GM12865 (cell line): ENCODE data around the gene C3AR1.
"Not testable (repeated sequence)": the region's sequence is repeated elsewhere in the genome, so short reads cannot be mapped to it uniquely, and the experiment has no call there.

Experiments
- DNase-seq: peaks from one replicate; pipeline ENCODE4 v3.0.0; 2010; ENCODE audit warnings: low read depth
- H3K4me3 ChIP-seq: 2 replicates; pipeline ENCODE4 v1.5.1; 2011; ENCODE audit warnings: mild to moderate bottlenecking, low read depth, low read length, control low read depth
- TF ChIP-seq, protein P1 (sequence below): IDR thresholded peaks from 2 replicates; pipeline ENCODE4 v1.5.1; 2011; ENCODE audit warnings: low read length, control low read depth, low read depth, inconsistent platforms; ENCODE audit not compliant: insufficient read depth; ENCODE audit errors: missing control alignments

The C3AR1 gene

DNA sequence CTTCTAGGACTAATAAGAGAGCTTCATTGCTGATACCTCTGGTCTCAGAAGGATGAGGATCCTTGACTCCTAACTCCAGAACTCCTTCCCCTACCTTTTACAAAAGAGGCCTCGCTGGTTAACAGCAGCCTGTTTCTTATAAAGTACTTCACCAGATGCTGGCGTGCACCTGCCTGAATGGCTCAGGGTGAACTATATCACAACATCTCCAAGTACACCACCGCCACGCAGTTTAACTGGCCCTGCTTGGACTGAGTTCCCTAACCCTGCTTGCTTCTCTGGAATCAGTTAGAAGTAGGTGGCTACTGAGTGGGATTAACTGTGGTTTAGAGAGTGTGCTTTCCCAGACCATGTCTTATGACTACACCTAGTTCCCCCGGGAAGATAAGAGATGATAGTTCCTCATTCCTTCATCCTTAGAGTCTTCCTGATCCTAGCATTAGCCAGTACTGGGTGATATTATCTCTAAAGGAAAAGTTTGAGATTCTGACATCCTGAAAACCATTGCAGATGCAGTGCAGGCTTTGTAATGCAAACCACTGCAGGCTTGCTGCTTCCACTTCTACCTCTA is 30.6 kb downstream of the C3AR1 start:
- DNase-seq = no peak
- TF ChIP-seq, protein P1, sequence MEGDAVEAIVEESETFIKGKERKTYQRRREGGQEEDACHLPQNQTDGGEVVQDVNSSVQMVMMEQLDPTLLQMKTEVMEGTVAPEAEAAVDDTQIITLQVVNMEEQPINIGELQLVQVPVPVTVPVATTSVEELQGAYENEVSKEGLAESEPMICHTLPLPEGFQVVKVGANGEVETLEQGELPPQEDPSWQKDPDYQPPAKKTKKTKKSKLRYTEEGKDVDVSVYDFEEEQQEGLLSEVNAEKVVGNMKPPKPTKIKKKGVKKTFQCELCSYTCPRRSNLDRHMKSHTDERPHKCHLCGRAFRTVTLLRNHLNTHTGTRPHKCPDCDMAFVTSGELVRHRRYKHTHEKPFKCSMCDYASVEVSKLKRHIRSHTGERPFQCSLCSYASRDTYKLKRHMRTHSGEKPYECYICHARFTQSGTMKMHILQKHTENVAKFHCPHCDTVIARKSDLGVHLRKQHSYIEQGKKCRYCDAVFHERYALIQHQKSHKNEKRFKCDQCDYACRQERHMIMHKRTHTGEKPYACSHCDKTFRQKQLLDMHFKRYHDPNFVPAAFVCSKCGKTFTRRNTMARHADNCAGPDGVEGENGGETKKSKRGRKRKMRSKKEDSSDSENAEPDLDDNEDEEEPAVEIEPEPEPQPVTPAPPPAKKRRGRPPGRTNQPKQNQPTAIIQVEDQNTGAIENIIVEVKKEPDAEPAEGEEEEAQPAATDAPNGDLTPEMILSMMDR = no peak
- H3K4me3 ChIP-seq = no peak overlapping the region

DNA sequence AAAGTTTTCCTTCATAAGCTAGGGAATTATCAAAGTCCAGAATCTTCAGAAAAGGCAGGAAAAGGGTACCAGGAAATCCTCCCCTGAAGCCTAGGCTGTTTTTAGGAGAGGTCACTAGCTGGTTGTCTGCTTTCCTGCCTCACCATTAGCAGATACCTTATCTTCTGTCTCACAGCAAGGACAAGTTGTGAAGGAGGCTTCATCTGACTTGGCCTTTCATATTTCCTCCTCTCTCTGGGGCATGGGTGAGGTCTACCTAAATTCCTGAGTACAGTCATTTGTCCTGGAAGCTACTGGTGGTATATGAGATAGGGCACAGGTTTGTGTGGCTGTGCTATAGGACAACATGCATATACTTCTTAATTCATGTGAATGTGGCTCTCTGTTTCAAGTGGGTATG is 31.4 kb downstream of the C3AR1 start:
- no peak overlapping the region for H3K4me3 ChIP-seq

DNA sequence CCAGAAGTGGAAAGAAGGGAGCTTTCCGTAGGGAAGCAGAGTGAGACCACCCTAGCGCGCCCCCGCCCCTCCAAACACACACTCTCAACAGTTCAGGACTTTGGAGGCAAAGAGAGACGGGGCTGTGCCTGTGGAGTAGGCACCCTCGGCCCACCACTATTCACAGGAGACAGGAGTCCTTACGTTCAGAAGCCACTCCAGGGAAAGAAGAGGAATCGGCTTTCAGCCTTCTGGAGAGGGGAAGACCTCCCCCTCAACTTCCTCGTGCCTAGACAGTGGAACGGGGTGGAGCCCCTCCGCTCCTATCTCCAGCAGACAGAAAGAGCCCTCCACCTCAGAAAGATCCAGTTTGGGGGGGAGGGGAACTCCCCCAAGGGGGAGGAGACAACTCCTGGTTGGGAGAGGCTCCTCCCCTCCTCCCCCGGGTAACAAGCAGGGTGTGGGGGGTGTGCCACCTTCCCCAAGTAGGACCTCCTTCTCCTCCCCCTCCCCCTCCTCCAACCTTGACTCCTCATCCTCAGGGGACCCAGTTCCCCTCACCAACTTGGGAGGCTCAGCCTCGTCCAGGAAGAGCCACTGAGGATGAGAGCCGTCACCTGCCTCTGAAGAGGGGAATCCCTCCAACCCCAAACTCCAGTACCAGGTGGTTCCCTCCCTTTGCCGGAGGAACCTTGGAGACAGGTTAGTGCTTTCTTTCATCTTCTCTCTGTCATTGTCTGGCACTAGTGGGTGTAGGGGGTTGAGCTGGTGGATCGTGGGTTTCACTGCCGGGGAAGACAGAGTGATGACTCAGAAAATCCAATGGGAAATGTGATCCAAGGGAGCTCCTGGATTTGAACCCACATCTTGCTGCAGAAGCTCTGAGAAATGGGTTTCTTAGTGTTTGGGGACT is 32.8 kb downstream of the C3AR1 start:
- TF ChIP-seq, protein P1 = no peak
- peak overlapping the region; percentile 78 for H3K4me3 ChIP-seq
- DNase-seq = peak; percentile 55

More for the DNA sequence above, 31.4 kb downstream of the C3AR1 start:
- DNase-seq = no peak
- TF ChIP-seq, protein P1 = no peak

DNA sequence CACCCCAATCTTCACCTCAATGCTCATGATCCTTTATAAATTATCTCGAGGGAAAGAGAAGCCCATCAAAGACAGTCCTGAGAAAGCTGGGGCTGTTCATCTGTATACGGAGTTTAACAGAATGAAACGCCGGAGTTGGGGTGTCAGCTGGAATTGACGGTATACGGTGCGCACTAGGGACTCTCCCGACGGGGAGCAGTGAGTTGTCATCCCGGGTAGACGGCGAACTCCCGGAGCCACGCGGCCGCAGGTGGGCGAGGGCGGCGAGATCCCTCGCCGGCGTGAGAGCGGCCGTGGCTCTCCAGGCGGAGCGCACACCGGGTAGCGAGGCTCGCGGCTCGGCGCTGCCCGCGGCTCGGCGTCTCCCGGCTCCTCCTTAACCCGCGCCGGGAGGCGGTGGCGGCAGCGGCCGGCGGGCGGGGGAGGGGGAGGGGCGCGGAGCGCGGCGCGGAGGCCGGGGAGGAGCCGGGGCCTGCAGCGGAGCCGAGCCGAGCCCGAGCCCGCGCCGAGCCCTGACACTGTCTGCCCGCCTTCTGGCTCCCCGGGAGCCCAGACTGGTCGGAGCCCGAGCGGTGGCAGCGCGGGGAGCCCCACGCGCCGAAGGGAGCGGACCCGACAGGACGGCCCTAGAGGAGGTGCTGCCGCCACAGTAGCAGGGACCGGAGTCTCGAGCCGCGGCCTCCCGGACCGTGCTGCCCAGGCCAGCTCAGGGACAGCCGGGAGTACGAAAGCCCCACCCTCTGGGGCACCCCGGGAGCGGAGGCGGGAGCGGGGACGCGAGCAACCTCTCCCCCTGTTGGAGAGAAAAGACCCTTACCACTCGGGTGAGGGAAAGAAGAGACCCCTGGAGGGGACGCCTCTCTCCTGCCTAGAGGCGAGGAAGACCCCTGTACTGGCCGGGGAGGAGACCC is 33.7 kb downstream of the C3AR1 start, which contains the start of gene FOXJ2:
FOXJ2 (plus strand) TSS at position 475 of the 911 bp plus-strand sequence. CDS start 7,117 bp downstream, outside the sequence.
- peak within 1 kb of the TSS; percentile 78 for H3K4me3 ChIP-seq
- DNase-seq = peak; percentile 79
- TF ChIP-seq, protein P1 = no peak

DNA sequence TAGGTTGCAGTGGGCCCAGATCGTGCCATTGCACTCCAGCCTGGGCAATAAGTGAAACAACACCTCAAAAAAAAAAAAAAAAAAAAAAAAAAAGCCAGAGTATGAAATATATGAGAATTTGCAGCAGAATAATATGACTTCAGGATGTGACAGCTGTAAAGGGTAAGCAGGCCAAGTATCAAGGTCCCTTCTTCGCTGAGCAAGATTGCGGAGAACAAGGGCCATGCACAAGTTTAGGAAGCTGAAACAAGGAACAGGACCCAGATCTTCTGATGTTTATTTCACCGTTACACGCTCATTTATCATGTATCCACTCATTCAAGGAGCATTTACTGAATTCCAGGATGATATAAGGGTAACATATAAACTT is 34.3 kb downstream of the C3AR1 start:
- H3K4me3 ChIP-seq = peak overlapping the region; percentile 61
- no peak for DNase-seq
- TF ChIP-seq, protein P1 = no peak

DNA sequence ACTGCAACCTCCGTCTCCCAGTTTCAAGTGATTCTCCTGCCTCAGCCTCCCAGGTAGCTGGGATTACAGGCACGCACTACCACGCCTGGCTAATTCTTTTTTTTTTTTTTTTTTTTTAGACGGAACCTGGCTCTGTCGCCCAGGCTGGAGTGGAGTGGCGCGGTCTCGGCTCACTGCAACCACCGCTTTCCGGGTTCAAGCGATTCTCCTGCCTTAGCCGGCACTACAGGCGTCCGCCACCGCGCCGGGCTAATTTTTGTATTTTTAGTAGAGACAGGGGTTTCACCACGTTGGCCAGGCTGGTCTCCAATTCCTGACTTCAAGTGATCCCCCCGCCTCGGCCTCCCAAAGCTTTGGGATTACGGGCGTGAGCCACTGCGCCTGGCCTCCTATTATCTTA is 35.1 kb downstream of the C3AR1 start:
- DNase-seq, H3K4me3 ChIP-seq: not testable (repeated sequence)

DNA sequence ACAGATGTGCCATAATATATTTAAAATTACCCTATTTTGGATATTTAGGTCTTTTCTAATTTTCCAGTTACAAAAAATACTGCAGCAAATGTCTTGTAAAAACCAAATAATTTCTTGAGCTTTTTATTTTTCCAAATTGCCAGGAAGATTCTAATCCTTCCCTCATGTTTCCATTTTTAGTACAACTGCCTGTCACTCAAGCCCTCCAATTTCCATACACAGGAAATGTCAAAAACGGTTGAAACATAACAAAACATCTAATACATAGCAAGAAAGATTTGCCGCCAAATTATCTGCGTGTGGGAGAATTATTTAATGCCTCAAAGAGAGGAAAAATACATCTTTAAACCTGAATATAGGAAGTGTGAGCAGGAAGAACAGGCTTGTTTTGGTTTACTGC is 36.0 kb downstream of the C3AR1 start:
- no peak for DNase-seq
- TF ChIP-seq, protein P1 = no peak
- no peak overlapping the region for H3K4me3 ChIP-seq
